ENCODE results near the gene LGI4.
"Not testable (repeated sequence)": the region's sequence is repeated elsewhere in the genome, so short reads cannot be mapped to it uniquely, and the experiment has no call there.

Gene LGI4

GRCh38 chr19:35160629-35161433, 26.0 kb upstream of the LGI4 start:
- DNase-seq, result no peak

DNA sequence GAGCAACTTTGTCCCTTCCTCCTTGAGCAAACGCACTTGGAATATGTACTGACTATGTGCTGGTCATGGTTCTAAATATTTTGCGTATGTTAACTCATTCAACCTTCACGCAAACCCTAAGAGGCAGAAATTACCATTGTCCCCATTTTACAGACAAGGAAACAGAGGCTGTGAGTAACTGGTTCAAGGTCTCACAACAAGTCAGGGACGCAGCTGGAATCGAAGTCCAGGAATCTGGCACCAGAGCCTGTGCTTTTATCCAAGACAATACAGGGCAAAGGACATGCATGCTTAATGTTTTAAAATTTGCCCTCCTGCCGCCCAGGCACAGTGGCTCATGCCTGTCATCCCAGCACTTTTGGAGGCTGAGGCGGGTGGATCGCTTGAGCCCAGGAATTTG, 24.7 kb upstream of the LGI4 start:
- DNase-seq, result no peak

DNA sequence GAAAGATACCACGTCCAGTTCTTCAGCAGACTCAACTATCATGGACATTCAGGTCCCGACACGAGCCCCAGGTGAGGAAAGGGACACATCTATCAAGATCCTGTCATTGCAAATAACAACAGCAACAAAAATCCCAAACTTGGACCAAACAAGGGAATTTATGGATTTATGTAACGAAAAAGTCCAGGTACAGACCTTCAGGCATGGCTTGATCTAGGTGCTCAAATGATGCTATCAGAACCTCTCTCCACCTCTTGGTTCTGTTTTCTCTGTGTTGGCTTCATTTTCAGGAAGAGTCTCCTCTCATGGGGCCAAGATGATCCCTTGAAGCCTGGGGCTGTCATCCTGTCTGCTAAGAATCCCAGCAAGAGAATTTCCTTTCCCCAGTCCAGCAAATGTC, 22.6 kb upstream of the LGI4 start:
- DNase-seq, result no peak

DNA sequence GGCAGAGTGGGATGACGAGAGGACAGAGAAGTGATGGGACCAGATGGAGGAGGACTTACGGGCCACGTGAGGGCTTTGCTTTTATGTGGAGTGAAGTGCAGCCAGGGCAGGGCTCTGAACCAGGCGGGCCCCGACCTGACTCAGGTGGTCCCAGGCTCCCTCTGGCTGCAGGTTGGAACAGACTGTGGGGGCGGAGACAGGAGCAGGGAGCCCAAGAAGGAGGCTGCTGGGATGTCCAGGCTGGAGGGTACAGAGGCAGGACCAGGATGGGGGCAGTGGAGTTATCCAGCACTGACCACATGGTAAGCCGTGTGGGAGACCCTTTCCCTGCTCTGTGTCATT, 21.8 kb upstream of the LGI4 start:
- no peak for DNase-seq

DNA sequence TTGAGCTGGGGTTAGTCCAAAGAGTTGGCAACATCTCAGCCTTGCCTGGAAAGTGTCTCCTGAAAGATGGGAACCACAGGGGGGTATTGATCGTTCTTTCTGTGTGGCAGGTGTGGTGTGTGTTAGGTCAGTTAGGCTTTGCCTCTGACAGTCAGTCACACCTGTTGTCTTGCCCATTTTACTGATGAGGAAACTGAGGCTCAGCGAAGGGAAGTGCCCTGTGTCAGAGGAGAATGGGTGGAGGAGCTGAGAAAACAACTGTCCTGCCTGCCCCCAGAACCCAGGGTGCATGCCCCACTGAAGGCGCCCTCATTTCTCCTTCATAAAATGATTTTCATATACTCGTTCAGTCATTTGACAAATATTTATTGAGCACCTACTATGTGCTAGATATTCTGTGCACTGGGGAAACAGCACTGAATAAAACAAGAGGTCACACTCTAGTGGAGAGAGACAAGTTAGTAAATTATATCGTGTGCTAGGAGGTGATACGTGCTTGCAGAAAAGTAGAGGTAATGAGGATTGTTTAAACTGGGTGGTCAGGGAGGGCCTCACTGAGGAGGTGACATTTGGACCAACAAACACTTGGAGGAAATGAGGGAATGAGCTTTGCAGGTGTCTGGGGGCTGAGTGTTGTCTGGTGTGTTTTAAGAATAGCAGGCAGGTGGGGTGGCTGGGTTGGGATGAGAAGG, 21.3 kb upstream of the LGI4 start:
- no peak for DNase-seq

- DNase-seq, result no peak
Observed at GRCh38 chr19:35155441-35155840, 20.6 kb upstream of the LGI4 start.

DNA sequence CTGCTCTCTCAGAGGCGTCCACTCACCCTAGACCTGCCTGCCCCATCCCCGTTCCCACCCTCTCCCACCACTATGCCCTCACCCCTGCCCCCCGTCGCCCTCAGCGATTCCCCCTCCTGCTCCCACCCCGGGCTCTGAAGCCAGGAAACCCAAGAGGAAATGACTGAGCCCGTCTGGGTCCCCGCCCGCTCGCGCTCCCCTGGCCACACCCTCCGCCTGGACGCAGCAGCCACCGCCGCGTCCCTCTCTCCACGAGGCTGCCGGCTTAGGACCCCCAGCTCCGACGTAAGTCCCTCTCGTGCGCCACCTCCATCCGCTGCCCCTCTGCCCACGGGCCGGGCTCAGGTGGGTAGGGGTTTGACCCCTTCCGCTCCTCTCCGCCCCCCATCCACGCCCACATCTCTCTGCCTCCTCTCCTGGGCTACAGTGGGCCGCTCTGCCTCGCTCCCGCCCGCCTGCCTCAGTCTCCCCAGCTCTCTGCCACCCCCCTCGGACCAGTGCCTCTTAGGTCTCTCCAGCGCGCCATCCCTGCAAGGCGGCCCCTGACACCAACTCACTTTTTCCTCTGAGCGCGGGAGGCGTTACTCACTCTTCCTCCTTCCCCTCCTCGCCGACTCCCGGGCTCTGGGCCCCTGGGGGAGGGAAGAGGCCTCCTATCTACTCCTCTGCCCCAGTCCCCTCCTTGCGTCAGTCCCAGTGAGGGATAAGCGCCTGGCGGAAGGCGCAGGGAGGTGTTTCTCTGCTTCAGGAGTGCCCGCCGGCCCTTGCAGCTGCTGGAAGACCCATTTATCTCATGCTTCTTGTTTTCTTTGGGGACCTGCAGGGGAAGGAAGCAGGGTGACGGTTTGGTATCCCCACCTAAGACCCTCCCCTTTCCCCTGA, 19.9 kb upstream of the LGI4 start, which contains the start of gene FXYD5:
Gene FXYD5 (plus strand): TSS at position 211 of the 882 bp plus-strand sequence. CDS start 816 bp downstream, outside the sequence.
- DNase-seq, result peak; percentile 17

- DNase-seq, result peak; percentile 37
Observed at GRCh38 chr19:35153701-35154524, 19.1 kb upstream of the LGI4 start.

DNA sequence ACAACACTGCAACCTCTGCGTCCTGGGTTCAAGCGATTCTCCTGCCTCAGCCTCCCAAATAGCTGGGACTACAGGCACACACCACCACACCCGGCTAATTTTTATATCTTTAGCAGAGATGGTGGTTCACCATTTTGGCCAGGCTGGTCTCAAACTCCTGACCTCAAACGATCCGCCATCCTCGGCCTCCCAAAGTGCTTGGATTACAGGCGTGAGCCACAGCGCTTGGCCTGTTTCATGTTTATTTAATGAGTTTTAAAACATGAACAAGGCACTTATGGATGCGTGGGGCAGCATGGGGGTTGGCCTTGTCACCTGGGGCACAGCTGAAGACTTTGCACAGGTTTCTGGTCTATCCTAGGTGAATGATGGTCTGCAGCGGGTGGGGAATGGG, 18.3 kb upstream of the LGI4 start:
- DNase-seq, result not testable (repeated sequence)

GRCh38 chr19:35151273-35152065, 16.6 kb upstream of the LGI4 start:
- DNase-seq, result no peak

- DNase-seq, result no peak
Observed at GRCh38 chr19:35150445-35150844, 15.6 kb upstream of the LGI4 start.

GRCh38 chr19:35149463-35149862, 14.6 kb upstream of the LGI4 start:
- no peak for DNase-seq

DNA sequence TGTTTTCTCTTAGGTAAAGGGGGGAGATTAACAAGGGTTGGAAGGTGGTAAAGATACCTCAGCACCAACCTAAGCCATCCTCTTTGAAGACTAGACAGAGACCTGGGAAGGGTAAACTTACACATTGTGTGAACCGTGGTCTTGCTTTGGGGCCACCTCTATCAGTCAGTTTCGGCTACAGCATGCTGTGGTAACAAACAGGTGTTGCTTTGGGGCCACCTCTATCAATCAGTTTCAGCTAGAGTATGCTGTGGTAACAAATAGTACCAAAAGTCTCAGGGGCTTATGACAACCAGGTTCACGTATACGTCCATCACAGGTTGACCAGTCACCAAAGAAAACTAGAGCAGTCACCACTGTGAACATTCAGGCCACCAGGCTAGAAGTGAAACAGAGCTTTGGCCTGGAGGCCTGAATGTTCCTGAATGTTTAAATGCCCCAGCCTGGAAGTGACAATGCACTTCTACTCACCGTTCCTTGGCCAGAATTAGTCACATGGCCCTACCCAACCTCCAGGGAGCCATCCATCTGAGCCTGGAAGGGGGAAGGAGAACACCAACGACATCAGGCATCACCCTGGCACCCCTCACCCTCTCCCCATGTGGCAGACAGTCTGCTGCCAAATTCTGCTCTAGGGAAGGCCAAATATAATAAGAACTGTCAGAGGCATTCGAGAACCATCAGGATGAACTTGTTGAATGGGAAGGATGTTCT, 12.0 kb upstream of the LGI4 start:
- no peak for DNase-seq

- DNase-seq, result peak; percentile 49
Observed at GRCh38 chr19:35144600-35145436, 10.0 kb upstream of the LGI4 start.

DNA sequence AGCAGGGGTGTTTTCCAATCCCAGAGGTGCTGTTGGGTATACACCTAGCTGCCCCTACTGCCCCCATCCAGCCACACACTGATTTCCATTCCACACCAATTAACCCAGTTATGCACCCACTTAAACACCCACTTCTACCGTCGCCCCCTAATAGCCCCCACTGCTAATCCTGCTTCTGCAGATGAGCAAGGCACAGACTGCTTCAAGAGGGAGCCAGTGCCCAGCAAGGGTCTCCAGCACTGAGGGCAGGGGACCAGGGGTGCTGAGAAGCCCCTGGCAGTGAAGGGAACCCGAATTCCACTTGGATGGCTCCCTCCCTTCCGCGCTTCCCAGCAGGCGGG, 9.4 kb upstream of the LGI4 start:
- no peak for DNase-seq

- no peak for DNase-seq
Observed at GRCh38 chr19:35143818-35144217, 9.0 kb upstream of the LGI4 start.

DNA sequence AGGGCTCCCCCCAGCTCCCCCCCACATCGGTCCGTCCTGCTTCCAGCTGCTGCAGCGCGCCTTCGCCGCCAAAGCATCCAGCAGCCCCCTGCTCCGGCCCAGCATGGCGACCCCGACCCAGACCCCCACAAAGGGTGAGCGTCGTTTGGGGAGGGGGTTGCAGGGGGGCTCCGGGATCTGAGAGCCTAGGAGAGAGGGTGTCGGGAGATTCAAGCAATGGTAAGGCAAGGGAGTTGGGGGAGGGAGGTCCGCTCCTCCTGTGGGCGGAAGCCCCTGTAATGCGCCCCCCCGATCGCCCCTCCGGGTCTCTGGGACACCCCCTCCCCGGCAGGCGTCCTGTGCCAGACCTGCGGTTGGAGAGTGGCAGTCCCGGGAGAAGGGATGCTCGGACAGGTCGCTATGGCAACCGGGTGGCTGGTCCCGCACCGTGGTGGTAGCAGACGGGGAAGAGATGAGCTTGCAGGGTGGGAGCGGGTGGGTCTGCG, 8.4 kb upstream of the LGI4 start, which contains the start of gene FXYD7:
Gene FXYD7 (plus strand): TSS at position 25 of the 485 bp plus-strand sequence. CDS start 79 bp downstream, at position 104.
- no peak for DNase-seq

DNA sequence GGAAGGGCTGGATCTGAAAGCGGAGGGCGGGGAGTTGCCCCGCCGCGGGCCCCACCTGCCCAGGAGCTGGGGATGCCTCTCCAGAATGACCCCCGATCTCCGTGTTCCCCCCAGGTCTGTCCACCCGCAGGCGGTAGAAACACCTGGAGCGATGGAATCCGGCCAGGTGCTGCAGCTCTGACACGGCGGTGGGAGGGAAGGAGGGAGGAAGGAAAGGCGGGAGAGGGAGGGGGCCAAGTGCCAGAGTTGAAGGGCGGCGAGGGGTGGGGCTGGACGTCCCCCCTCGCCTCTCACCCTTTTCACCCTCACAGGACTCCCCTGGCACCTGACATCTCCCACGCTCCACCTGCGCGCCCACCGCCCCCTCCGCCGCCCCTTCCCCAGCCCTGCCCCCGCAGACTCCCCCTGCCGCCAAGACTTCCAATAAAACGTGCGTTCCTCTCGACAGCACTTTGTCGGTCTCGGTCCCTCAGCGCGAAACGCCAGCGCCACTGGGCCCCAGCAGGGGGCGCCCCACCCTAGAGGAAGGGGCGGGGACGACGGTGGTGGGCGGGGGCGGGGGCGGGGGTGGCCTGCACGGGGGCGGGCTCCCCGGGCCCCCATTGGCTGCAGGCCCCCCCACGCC, 7.9 kb upstream of the LGI4 start:
- peak; percentile 59 for DNase-seq

Data from NCI-H1105 treated with DMSO at 0.1 percent for 48 hours (cell line).